IPS DF 4.7 (cell line): ENCODE results near the gene RPAP2.
"Not testable (repeated sequence)": the region's sequence is repeated elsewhere in the genome, so short reads cannot be mapped to it uniquely, and the experiment has no call there.

Source experiments
- DNase-seq: peaks from one replicate; pipeline ENCODE4 v3.0.0-alpha.2; 2013; ENCODE audit warnings: low spot score; ENCODE audit errors: extremely low read depth

RPAP2 gene

DNA sequence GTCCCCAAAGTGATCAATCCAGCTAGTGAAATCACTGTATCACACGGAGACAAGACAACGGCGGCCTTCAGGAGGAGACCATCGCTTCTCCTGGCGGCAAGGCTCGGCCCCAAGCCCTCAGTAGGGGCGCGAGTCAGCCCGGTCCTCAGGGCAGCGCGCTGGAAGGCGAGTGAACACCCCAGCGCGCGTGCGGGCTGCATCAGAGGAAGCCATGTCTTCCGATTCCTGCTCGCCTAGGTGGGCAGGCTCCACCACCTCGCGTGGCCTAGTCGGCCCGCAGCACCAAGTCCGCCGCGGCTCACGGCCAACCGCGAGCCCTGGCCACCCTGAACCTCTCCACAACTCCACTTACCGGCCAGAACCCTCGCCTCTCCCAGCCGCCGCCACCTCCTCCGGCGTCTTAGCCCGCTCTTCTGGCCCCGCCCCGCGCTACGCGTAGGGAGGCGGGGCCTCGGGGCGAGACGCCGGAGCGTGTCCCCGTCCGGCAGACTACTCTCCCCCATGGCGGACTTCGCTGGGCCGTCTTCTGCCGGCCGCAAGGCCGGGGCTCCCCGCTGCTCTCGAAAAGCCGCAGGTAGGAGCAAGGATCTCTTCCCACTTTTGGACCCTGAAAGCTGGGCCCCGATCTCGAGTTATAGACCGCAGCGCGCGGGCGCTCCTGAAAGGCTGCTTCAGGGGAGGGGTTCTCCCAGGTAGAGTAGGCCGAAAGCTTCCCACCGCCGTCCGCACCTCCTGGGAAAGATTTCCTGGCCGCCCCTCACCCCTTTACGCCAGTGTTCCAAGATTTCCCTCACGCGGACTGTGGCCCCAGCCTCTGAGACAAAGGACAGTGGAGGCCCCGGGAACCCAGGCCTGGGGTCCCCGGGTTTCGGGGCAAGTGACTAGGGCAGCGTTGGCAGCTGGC is at the start of gene RPAP2, which contains the start of gene GLMN:
Gene RPAP2, plus strand, starts transcription at position 487 of the 904 bp plus-strand sequence. Its CDS starts 15 bp downstream, at position 502.
Gene GLMN, minus strand, starts transcription at position 415 of the 904 bp plus-strand sequence. CDS start 988 bp downstream, outside the sequence.
- DNase-seq = no peak

DNA sequence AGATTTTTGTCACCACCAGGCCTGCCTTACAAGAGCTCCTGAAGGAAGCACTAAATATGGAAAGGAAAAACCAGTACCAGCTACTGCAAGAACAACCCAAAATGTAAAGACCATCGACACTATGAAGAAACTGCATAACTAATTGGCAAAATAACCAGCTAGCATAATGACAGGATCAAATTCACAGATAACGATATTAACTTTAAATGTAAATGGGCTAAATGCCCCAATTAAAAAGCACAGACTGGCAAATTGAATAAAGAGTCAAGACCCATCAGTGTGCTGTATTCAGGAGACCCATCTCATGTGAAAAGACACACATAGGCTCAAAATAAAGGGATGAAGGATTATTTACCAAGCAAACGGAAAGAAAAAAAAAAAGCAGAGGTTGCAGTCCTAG is 44.1 kb upstream of the RPAP2 start:
- DNase-seq = not testable (repeated sequence)

DNA sequence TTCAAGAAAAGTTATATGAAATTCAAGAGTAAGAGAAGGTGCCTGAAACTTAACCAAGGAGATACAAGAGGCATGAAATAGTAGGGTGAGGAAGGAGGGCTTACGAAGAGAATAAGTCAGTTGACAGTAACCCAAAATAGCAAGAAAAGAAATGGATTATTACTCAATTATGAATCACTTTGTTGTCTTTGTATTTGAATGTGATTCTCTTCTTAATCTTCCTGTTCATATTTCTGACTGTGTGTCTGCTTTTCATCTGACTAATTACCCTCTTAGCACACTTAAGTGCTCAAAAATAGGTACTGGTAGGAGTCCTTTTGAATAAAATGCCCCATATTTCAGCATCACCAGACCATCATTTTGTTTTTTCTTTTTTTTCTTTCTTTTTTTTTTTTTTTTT is 39.5 kb upstream of the RPAP2 start:
- no peak for DNase-seq

DNA sequence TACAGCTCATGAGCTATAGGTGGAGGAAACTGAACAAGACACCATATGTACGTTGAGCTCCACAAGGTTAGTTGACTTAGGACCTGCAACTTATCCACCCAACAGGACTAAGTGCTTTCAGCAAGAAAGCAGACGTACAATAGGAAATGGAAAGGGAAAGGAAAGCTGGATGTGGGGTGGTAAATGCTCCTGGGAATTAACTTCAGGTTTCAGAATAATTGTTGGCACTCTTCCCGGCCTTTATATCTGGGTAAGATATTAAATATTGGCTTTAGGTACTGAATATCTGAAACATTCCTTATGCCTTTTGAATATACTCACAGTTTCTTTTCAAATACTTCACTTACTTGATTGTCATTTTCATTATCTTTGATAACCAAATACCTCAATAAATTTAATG is 36.3 kb upstream of the RPAP2 start:
- DNase-seq = no peak

DNA sequence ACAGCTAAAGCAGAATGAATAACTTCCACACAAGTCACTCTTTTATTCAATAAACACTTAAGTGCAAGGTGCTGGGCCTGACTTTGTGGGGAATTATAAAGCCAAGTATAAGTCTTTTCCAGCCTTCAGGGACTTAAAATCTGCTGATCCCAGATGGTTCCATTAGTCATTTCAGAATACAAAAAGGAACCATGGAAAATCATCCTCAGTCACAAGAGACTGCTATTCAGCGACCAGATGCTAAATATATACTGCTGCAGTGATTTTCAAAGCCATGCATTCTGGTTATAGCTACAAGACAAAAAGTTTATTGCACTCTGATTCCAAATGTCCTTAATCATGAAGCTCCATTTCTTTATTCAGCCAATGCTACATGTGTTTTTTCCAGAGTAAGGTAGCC is 25.8 kb upstream of the RPAP2 start:
- no peak for DNase-seq

DNA sequence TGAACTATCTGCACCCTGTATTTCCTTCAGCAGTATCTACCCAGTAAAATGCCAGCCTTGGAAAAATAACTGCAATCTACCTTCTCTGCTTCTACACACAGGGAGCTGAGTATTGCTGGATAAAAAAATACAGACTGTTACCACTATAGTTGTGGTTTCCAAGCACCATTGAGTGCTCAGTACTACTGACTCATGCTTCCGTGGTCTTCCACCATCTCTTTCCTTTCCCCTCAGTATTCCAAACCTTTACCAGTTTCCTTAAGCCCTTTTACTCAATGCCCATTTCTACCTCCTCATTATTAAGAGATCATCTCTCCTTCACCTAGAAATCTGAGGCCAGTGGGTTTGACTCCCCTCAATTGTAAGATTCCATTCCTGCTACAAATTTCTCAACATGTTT is 23.9 kb upstream of the RPAP2 start:
- DNase-seq = no peak

DNA sequence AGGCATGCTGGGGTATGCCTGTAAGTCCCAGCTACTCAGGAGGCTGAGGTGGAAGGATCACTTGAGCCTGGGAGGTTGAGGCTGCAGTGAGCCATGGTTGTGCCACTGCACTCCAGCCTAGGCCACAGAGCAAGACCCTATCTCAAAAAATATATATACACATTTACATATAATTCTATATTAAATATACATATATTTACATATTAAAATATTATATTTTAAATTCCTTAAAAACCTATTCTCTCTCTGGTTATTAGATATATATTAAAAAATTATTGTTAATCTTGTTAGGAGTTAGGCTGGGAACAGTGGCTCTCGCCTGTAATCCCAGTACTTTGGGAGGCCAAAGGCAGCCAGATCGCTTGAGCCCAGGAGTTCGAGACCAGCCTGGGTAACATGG is 22.8 kb upstream of the RPAP2 start:
- DNase-seq = no peak

DNA sequence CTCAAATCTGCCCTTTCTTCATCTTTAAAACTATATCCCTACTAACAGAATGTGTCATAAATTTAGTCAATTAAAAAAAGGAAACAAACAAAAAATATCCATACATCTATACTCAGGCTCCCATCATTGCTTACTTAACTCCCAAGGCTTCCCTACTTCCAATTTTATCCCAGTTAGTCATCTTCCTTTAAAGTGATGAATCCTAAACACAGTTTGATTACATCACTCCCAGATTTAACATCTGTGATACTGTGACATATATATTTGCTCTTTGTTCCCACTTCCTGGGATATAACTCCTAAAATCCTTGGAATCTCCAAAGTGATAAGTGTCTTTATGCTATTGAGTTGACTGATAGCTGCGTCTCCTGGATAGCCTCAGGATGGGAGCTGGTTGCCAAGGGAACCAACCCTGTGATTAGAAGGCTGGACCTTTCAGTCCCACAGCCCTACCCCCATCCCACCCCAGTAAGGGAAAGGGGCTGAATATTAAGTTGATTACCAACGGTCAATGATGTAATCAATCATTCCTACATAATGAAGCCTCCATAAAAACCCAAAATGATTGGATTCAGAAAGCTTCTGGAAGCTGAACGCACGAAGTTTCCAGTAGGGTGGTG is 21.6 kb upstream of the RPAP2 start:
- DNase-seq = no peak

DNA sequence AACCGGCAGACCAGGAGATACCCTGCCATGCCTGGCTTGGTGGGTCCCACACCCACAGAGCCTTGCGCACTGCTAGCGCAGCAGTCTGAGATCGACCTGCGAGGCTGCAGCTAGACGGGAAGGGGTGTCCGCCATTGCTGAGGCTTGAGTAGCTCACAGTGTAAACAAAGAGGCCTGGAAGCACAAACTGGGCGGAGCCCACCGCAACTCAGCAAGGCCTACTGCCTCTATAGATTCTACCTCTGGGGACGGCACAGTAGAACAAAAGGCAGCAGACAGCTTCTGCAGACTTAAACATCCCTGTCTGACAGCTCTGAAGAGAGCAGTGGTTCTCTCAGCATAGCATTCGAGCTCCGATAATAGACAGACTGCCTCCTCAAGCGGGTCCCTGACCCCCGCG is 19.1 kb upstream of the RPAP2 start:
- DNase-seq = not testable (repeated sequence)

DNA sequence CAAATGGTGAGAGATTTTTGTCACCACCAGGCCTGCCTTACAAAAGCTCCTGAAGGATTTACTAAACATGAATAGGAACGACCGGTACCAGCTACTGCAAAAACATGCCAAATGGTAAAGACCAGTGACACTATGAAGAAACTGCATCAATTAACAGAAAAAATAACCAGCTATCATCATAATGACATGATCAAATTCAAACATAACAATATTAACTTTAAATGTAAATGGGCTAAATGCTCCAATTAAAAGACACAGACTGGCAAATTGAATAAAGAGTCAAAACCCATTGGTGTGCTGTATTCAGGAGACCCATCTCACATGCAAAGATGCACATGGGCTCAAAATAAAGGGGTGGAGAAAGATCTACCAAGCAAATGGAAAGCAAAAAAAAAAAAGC is 17.4 kb upstream of the RPAP2 start:
- not testable (repeated sequence) for DNase-seq

DNA sequence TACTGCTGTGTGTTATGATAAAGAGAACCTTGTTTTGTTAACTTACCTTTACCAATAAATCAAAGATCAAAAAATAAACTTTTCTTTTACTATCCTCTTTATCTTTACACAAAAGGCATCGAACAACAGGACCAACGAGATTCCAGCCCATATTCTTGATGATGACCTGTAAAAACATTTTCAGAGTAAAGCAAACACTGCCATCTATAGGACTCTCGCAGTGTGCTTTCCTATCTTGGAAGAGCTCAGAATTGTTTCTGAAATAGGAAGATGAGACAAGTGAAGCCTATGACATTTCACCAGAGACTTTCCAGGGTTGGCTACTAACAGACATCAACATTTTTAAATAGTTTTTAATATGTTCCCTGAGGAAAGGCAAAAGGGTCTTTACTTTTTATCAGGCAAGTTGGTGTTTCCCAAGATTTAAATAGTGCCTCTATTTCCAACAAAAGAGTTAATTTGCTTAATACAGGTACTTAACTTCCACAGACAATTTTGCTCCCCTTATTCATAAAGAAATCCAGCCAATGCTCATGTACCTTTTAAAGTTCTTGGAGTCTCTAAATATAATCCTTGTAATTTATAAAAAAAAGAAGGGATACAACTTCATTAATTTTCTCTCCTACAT is 7.4 kb upstream of the RPAP2 start:
- no peak for DNase-seq

DNA sequence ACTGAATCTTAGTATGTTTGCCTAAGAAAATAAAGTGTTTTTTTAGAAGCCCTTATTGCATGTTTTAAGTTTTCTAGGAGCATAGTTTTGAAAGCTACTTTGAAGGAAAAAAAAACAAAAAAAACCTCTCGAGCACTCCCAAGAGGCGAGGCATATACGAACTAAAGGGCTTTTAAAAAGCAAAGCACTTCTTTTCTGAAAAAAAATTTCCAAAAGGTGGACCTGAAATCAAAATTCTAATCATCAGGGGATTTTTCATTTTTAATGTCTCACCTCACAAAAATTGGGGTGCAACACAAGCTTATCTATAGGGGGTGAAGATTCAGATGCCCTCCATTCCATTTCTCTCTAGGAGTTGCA is 666 bp upstream of the RPAP2 start:
- DNase-seq = no peak

DNA sequence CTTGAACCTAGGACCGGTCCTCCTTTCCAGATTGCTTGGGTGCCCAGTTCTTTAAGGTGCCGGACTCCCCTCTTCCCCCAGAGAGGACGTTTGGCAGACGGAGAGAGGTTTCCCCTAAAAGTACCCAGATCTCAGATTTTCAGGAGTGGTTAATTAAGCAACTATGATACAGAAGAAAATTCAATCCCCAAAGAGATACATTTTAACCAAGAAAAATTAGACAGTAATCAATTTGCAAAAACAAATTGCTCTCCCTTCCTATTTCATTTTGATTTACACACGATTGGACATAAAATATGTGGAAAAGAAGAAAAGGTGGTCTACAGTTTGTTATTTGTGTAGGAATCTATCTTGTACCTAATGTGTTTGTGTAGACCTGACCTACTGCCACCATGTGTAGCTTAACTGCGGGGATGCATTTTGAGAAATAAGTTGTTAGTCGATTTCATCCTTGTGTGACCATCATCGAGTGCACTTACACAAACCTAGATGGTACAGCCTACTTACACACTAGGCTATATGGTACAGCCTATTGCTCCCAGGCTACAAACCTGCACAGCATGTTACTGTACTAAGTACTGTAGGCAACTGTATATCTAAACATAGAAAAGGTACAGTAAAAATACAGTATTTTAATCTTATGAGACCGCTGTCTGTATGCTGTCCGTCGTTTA is 755 bp downstream of the RPAP2 start:
- DNase-seq = no peak

DNA sequence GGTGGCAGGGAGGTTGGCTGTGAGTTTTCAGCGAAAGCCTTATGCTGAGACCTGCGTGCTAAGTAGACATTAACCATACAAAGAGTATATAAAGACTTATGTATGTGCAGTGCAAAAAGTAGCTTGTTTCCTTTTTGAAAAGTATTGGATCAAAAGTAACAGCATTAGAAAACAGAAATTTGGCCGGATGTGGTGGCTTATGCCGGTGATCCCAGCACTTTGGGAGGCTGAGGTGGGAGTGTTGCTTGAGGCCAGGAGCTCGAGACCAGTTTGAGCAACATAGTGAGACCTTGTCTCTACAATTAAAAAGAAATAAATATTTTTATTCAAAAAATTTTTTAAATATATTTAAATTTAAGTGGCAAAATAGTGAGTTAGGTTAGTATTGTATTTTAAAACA is 2.2 kb downstream of the RPAP2 start:
- DNase-seq = no peak

DNA sequence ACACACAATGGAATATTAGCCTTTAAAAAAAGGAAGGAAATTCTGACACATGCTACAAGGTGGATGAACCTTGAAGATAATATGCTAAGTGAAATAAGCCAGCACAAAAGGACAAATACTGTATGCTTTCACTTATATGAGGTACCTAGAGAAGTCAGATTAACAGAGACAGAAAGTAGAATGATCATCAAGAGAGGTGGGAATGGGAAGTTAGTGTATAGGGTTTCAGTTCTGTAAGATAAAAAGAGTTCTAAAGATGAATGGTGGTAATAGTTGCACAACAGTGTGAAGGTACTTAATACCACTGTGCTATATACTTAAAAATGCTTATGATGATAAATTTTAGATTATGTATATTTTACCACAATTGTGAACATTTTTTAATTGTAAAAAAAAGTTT is 7.2 kb downstream of the RPAP2 start:
- no peak for DNase-seq

DNA sequence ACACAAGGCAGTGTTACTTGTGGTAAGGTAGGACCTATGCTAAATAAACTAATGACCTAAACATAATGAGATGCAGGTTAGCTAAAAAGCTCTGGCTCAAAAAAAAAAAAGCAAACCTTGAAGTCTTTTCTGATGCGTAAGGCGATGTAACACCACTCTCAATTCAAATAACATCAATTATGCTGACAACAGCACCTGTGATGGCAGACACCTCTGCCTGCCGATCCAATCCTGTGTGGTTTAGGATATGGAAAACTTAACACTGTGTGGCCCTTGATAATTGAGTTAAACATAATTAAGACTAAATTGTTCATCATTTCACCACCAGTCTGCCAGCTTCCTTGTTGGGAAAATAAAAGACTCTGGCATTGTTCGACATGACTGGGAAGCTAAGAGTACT is 9.1 kb downstream of the RPAP2 start:
- no peak for DNase-seq

DNA sequence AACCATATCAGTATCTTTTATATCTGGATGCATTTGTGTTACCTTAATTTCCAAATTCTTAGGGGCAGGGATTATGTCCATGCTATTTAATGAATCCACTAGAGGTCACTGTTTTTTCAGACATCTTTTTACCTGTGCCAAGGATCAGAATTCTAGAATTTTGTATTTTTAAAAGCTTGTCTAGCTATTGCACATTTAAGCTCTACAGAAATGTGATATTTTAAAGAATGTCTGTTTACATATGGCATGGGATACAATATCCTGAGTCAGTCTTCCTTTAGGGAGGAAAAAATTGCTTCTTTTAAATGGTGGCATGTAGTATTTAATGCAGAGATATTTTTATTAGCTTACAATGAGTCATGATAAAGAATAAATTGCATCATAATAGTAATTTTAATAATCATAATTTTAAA is 11.3 kb downstream of the RPAP2 start:
- no peak for DNase-seq

DNA sequence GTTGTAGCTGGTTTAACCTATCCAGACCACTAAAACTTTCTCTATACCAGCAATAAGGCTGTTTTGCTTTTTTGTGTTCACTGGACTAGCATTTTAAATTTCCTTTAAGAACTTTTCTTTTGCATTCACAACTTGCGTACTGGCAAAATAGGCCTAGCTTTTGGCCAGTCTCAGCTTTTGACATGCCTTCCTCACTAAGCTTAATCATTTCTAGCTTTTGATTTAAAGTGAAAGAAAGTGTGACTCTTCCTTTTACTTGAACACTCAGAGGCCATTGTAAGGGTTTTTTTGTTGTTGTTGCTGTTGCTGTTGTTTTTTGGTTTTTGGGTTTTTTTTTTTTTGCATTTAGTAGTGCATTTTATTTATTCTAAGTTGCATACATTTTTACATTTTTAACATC is 15.2 kb downstream of the RPAP2 start:
- no peak for DNase-seq

DNA sequence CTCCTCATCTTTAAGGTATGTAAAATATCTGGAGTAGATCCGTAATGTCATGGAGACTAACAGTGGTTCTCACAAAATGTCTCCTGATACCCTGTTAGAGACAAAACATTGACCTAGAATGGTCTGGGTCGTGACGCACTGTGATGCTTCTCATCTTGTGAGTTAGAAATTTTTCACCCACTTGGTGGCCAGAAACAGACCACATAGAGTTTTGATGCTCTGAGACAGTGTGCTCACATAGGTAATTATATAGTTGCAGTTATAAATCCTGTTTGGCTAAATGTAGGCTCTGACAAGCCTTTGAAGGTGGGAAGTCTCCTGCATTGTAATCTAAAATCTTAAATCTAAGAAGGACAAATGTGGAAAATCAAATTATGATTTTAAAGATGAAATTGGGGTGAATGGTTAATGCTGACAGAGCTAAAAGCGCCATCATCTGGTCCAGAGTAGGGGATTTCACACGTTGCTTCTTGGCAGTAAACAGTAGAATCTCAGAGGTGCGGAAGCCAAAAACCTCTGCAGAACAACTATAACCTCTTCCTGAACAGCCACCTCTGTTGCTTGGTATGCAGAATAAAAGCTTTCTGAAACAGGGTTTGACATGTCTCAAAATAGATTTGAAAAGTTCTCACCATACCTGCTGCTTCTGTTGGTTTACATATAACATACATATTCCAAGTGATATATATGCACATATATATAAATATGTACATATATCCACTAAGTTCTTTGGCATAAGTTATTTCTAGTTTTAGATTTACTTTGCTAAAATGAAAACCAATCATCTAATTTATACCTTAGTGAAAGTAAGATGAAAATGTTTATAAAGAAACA is 17.1 kb downstream of the RPAP2 start:
- no peak for DNase-seq

DNA sequence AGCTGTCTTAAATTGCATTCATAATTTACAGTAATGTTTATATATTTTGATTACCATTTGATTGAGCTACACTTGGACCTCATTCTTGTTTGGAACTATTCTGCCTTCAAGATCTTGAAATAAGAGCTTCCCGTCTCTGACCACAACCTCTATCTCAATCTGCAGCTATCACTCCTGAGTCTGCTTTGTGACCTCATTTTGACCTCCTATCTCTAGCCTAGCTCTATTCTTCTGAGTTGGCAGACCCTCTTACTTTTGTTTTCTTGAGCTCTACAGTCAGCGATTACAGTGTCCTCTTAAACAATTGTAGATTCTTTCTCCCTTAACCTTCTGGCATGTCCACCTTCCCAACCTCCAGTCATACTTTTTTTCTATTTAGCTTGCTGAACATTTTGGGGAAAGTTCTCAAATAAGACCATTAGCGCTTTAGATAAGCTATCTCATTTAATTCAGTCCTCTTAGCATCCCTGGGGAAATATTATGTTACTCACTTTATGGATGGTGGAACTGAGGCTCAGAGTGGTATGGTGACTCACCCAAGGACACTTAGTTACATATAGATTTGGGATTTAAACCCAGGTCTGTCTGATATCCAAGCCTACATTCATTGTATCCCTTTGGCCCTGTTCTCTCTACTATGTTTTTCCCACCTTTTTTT is 19.1 kb downstream of the RPAP2 start:
- no peak for DNase-seq
